Common myeloid progenitor, CD34-positive (primary cell): ENCODE data around the gene TTC7B.

Experiments used
- CTCF ChIA-PET: fragments of 350-600 bp; sonication (Branson Sonifier 250); formaldehyde crosslinking; loops from one replicate; lab custom pipeline; 2021; ENCODE audit warnings: antibody characterized with exemption; lab: Charles Lee
- POLR2A ChIA-PET: fragments of 350-600 bp; sonication (Branson Sonifier 250); formaldehyde crosslinking; loops from one replicate; lab custom pipeline; 2021; ENCODE audit warnings: antibody characterized with exemption; lab: Charles Lee
- DNase-seq, 3 donors: peaks; one replicate each; pipeline versions ENCODE4 v3.0.0 to v3.0.0-alpha.2; 2013
- H3K27ac ChIP-seq, 2 experiments: 1 replicate in 1 of 2; 2 replicates in 1 of 2; pipeline ENCODE4 v1.7.0; 2013; ENCODE audit warnings: inconsistent platforms in 2 of 2, low read length in 2 of 2, mild to moderate bottlenecking in 2 of 2, low read depth in 1 of 2, moderate library complexity in 1 of 2; ENCODE audit not compliant: severe bottlenecking in 2 of 2, insufficient read depth in 1 of 2, poor library complexity in 1 of 2
- H3K27me3 ChIP-seq, 5 experiments: replicated peaks in 2 of 5; 1 replicate in 3 of 5; 2 replicates in 2 of 5; pipeline versions ENCODE4 v1.6.1 to v1.7.0; 2013; ENCODE audit warnings: low read length in 4 of 5, mild to moderate bottlenecking in 2 of 5, moderate library complexity in 2 of 5, inconsistent platforms in 1 of 5; ENCODE audit not compliant: insufficient read depth in 5 of 5, control insufficient read depth in 4 of 5
- H3K36me3 ChIP-seq, 4 experiments: 1 replicate in 2 of 4; 2 replicates in 2 of 4; pipeline versions ENCODE4 v1.6.1 to v1.7.0; 2013; ENCODE audit warnings: low read length in 3 of 4, control low read depth in 1 of 4, mild to moderate bottlenecking in 1 of 4; ENCODE audit not compliant: control insufficient read depth in 4 of 4, insufficient read depth in 4 of 4
- H3K4me1 ChIP-seq, 4 experiments: 1 replicate in 3 of 4; 2 replicates in 1 of 4; pipeline versions ENCODE4 v1.6.1 to v1.7.1; 2013; ENCODE audit warnings: low read length in 3 of 4, mild to moderate bottlenecking in 3 of 4, control low read depth in 1 of 4, inconsistent platforms in 1 of 4, moderate library complexity in 1 of 4; ENCODE audit not compliant: control insufficient read depth in 4 of 4, insufficient read depth in 4 of 4; ENCODE audit errors: control extremely low read depth in 1 of 4
- H3K4me3 ChIP-seq, 7 experiments: 1 replicate in 4 of 7; 2 replicates in 3 of 7; pipeline versions ENCODE4 v1.5.1 to v1.7.0; 2013; ENCODE audit warnings: mild to moderate bottlenecking in 7 of 7, low read length in 6 of 7, moderate library complexity in 6 of 7, inconsistent platforms in 2 of 7, low read depth in 2 of 7, control low read depth in 1 of 7; ENCODE audit not compliant: insufficient read depth in 4 of 7, control insufficient read depth in 1 of 7; ENCODE audit errors: extremely low read depth in 1 of 7
- H3K9me3 ChIP-seq, 5 experiments: 1 replicate in 4 of 5; 2 replicates in 1 of 5; pipeline versions ENCODE4 v1.6.1 to v1.7.1; 2013; ENCODE audit warnings: low read length in 4 of 5, mild to moderate bottlenecking in 2 of 5, inconsistent platforms in 1 of 5, low read depth in 1 of 5, moderate library complexity in 1 of 5; ENCODE audit not compliant: control insufficient read depth in 4 of 5, insufficient read depth in 2 of 5; ENCODE audit errors: control extremely low read depth in 1 of 5
- WGBS: methylation state at CpG from one replicate; pipeline ENCODE4 v1.1.5; 2013; ENCODE audit not compliant: insufficient coverage; 5-methylcytosine and 5-hydroxymethylcytosine counted together

The TTC7B gene

DNA sequence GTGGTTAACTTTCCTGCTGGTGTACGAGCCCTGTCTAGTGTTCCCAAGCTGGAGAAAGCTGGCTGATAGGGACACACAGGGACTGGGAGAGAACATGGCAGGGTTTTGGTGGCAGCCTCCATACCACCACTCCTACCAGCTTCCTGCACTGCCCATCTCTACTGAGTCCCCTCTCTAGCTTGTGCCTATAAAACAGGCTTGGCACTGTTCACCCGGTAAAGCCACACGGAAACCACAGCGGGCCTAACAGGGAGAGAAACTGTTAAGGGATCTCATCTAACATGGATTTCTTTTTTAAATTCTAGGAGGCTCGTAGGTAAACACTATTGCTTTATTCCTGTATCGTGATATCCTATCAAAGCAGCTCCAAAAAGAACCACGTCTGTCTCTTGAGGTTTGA, 204.7 kb downstream of the TTC7B start:
- CTCF ChIA-PET: interaction anchor here (0.9 to 1.1 kb wide), 2 partner anchors 9 to 13 kb away, joined by 3 read pairs; no protein-coding TSS in a partner anchor
- H3K36me3 ChIP-seq: peaks cover 0 to 15% (median 10%) of the 10 kb centered on the region in 4 experiments
- POLR2A ChIA-PET: no interaction called here
- no peak overlapping the region for H3K4me3 ChIP-seq
- H3K9me3 ChIP-seq: no peaks in the 10 kb centered on the region
- 100% methylated on average over 7 of the region's 7 CpGs for WGBS
- H3K4me1 ChIP-seq: no peaks in the 10 kb centered on the region
- H3K27ac ChIP-seq: no peak overlapping the region
- no peaks in the 10 kb centered on the region for H3K27me3 ChIP-seq
- no peak for DNase-seq

DNA sequence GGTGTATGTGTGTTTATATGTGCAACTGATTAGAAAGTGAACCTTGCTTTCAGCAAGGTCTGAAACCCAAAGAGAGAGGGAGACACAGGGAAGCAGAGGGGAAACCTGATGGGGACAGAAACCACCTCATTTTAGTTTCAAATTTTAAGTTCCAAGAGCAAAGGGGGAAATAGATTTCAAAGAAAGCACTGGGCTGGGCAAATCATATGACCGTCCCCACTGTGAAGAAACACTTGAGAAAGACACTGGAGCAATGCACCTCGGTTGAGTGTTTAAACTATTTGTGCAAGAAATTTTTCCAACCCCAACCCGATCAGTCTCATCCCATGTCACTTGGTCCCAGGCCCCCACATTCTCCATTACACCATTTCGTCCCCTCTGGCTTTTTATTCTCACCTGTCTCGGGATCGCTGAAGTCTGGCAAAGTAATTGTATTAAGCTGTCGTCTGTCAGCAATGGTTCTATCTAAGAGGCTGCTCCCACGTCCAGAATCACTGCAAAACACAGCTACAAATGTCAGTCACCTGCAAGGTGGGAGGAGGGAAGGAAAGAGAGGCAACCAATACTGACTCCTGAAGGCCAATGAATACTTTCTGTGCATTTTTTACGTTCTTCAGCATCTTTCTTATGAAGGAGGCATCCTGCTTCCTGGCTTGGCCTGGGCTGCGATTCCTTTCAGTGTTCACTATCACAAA, 205.7 kb downstream of the TTC7B start:
- 100% methylated on average over 6 of the region's 10 CpGs for WGBS
- peaks cover 0 to under 1% (median 0%) of the 10 kb centered on the region in 4 experiments for H3K4me1 ChIP-seq
- H3K9me3 ChIP-seq: no peaks in the 10 kb centered on the region
- CTCF ChIA-PET: interaction anchor here (0.9 to 1.1 kb wide), 2 partner anchors 8 to 12 kb away, joined by 3 read pairs; no protein-coding TSS in a partner anchor
- no peaks in the 10 kb centered on the region for H3K27me3 ChIP-seq
- DNase-seq: no peak
- no peak overlapping the region for H3K4me3 ChIP-seq
- POLR2A ChIA-PET: no interaction called here
- peaks cover 0 to 15% (median 10%) of the 10 kb centered on the region in 4 experiments for H3K36me3 ChIP-seq
- H3K27ac ChIP-seq: no peak overlapping the region

DNA sequence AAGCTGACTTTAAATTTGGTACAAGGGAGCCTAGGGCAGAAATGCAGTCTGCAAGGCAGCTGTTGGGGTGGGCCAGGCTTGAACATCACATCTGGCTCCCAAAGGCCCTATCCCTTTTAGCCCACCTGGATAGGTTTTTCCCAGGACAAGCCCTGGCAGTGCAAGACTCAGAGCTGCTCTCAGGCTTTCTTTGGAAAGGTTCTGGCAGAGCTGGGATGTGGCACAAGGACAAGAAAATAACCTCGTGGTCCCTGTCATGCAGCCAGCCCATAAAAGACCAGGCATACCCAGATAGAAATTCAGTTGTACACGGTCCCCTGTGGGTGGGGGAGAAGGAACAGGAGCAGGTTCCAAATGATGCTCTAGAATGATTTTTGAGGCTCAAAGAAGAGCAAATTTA, 206.9 kb downstream of the TTC7B start:
- peaks cover 0 to 15% (median 7%) of the 10 kb centered on the region in 4 experiments for H3K36me3 ChIP-seq
- H3K27ac ChIP-seq: no peak overlapping the region
- CTCF ChIA-PET: interaction anchor here (0.9 kb wide), 1 partner anchor 308 kb away, joined by 3 read pairs; no protein-coding TSS in a partner anchor
- H3K4me1 ChIP-seq: peaks cover 0 to 6% (median under 1%) of the 10 kb centered on the region in 4 experiments
- no peaks in the 10 kb centered on the region for H3K9me3 ChIP-seq
- no peak overlapping the region for H3K4me3 ChIP-seq
- 100% methylated on average over 2 of the region's 2 CpGs for WGBS
- H3K27me3 ChIP-seq: no peaks in the 10 kb centered on the region
- POLR2A ChIA-PET: no interaction called here
- DNase-seq: no peak

DNA sequence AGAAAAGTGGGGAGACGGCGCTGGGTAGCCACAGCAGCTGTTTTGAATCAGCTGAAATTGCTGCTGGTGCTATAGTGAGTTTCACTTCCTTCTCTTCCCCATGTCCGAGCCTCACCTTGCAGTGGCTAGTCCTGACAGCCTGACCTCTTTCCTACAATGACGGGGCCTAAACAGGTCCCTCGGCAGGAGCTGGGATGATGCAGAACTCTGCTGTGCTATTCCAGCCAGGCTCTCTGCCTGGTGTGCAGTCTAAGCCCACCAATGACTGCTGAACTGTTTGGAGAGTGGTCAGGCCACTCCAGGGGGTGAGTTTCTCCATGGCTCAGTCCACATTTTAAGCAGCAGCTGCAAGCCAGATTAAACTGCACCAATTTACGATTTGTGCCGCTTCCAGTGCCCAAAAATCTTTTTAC, 207.3 kb downstream of the TTC7B start:
- H3K27me3 ChIP-seq: no peaks in the 10 kb centered on the region
- peaks cover 0 to 15% (median 7%) of the 10 kb centered on the region in 4 experiments for H3K36me3 ChIP-seq
- no peak overlapping the region for H3K27ac ChIP-seq
- CTCF ChIA-PET: interaction anchor here (0.9 kb wide), 1 partner anchor 308 kb away, joined by 3 read pairs; no protein-coding TSS in a partner anchor
- no peaks in the 10 kb centered on the region for H3K9me3 ChIP-seq
- no peak for DNase-seq
- POLR2A ChIA-PET: no interaction called here
- WGBS: 95% methylated on average over 5 of the region's 7 CpGs
- H3K4me1 ChIP-seq: peaks cover 0 to 6% (median under 1%) of the 10 kb centered on the region in 4 experiments
- H3K4me3 ChIP-seq: no peak overlapping the region

DNA sequence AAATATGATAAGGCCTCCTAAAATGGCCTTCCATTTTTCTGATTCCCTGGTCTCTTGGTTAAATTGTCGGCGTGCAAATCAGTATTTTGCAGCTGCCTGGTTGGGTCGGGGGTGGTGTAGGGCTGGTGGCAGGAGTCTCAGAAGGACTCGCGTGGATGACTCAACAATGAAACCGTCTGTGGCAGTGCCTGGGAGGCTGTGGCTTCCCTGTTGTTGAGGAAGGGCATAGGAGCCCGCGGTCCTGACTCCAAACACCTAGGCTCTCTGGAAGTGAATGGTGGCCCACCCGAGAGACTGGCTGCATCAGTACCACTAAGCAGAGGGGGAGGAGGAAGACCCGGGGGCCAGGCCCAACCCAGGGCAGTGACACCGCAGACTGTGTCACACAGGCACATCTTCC, 207.9 kb downstream of the TTC7B start:
- H3K36me3 ChIP-seq: peaks cover 0 to 12% (median 6%) of the 10 kb centered on the region in 4 experiments
- DNase-seq: peak in 1 of 3 donors; percentile 4
- ChIA-PET POLR2A (no interaction called here), CTCF (interaction anchor here (0.9 to 1.0 kb wide), 2 partner anchors 35 to 307 kb away, joined by 3 read pairs; no protein-coding TSS in a partner anchor)
- no peaks in the 10 kb centered on the region for H3K27me3 ChIP-seq
- no peak overlapping the region for H3K4me3 ChIP-seq
- H3K27ac ChIP-seq: no peak overlapping the region
- H3K4me1 ChIP-seq: peaks cover 0 to 6% (median under 1%) of the 10 kb centered on the region in 4 experiments
- 94% methylated on average over 10 of the region's 11 CpGs for WGBS
- H3K9me3 ChIP-seq: no peaks in the 10 kb centered on the region

DNA sequence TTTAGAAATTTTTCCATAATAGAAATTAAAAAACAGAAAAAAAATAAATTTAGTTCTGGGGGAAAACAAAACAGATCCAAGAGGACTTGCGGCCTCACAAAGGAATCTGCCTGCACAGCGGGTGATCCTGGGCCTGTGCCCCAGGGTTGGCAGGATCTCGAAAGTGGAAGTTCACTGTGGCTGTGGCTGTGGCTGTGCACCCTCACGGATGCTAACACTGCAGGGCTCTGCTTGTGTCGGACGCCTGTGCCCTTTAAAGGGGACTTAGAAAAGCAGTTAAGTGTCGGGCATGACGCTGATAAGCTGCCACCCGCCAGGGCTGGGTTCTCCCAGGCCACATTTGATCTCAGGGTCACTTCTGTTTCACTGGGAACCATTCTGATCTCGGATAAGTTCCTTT, 209.1 kb downstream of the TTC7B start:
- H3K36me3 ChIP-seq: peaks cover 0 to 12% (median 5%) of the 10 kb centered on the region in 4 experiments
- H3K9me3 ChIP-seq: no peaks in the 10 kb centered on the region
- H3K27me3 ChIP-seq: no peaks in the 10 kb centered on the region
- H3K4me1 ChIP-seq: peaks cover 0 to 6% (median under 1%) of the 10 kb centered on the region in 4 experiments
- DNase-seq: no peak
- no peak overlapping the region for H3K27ac ChIP-seq
- CTCF ChIA-PET: interaction anchor here (1.0 kb wide), 1 partner anchor 36 kb away, joined by 3 read pairs; no protein-coding TSS in a partner anchor
- POLR2A ChIA-PET: no interaction called here
- WGBS: 94% methylated on average over 10 of the region's 10 CpGs
- H3K4me3 ChIP-seq: no peak overlapping the region

DNA sequence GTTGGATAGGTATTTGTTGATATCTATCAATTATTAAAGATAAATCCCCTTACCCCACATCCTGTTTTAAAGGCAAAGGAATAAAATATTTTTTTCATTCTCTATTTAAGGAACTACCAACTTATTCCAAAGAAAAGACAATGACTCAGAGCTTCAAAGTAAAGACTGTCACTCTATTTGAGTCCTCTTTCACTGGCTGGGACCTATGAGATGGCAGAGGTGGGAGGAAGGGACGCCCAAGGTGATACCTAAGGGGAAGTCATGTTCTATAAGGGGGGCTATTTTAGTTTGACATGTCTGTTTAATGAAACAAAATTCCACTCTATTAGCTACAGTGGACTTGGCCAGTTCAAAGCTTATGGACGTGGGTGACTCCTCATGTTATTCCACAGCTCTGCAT, 209.8 kb downstream of the TTC7B start:
- peaks cover 0 to 10% (median 4%) of the 10 kb centered on the region in 4 experiments for H3K36me3 ChIP-seq
- H3K9me3 ChIP-seq: no peaks in the 10 kb centered on the region
- DNase-seq: no peak
- no CpG with 5 or more reads among the region's 2 CpGs for WGBS
- no peak overlapping the region for H3K4me3 ChIP-seq
- H3K27me3 ChIP-seq: no peaks in the 10 kb centered on the region
- no peak overlapping the region for H3K27ac ChIP-seq
- ChIA-PET CTCF (interaction anchor here (1.0 kb wide), 1 partner anchor 91 kb away, joined by 3 read pairs; no protein-coding TSS in a partner anchor), POLR2A (no interaction called here)
- peaks cover 0 to 6% (median under 1%) of the 10 kb centered on the region in 4 experiments for H3K4me1 ChIP-seq
